NCI-H2107 treated with DMSO at 0.1 percent for 48 hours (cell line): ENCODE measurements around the gene SUGCT.

ENCODE experiments used
- DNase-seq: peaks from one replicate; lab custom pipeline; 2025; ENCODE audit not compliant: unreplicated experiment; lab: John Stamatoyannopoulos, UW

Gene SUGCT

GRCh38 chr7:40463446-40463845, 328.6 kb downstream of the SUGCT start:
- no peak for DNase-seq

- no peak for DNase-seq
Observed at GRCh38 chr7:40468891-40469864, 334.4 kb downstream of the SUGCT start.

GRCh38 chr7:40470091-40470592, 335.3 kb downstream of the SUGCT start:
- DNase-seq = no peak

- DNase-seq = no peak
Observed at GRCh38 chr7:40470817-40471216, 336.0 kb downstream of the SUGCT start.

GRCh38 chr7:40471891-40472290, 337.1 kb downstream of the SUGCT start:
- no peak for DNase-seq

- no peak for DNase-seq
Observed at GRCh38 chr7:40474790-40475680, 340.2 kb downstream of the SUGCT start.

- DNase-seq = no peak
Observed at GRCh38 chr7:40475681-40475982, 340.8 kb downstream of the SUGCT start.

GRCh38 chr7:40477094-40477493, 342.3 kb downstream of the SUGCT start:
- DNase-seq = no peak

GRCh38 chr7:40482845-40483244, 348.0 kb downstream of the SUGCT start:
- DNase-seq = no peak

GRCh38 chr7:40483630-40484029, 348.8 kb downstream of the SUGCT start:
- no peak for DNase-seq

- no peak for DNase-seq
Observed at GRCh38 chr7:40489844-40490602, 355.2 kb downstream of the SUGCT start.

- no peak for DNase-seq
Observed at GRCh38 chr7:40490603-40490924, 355.8 kb downstream of the SUGCT start.

- DNase-seq = no peak
Observed at GRCh38 chr7:40492946-40493345, 358.1 kb downstream of the SUGCT start.

GRCh38 chr7:40493609-40494051, 358.8 kb downstream of the SUGCT start:
- DNase-seq = no peak

GRCh38 chr7:40498924-40499510, 364.2 kb downstream of the SUGCT start:
- no peak for DNase-seq

- DNase-seq = no peak
Observed at GRCh38 chr7:40499718-40500117, 364.9 kb downstream of the SUGCT start.

GRCh38 chr7:40500219-40500618, 365.4 kb downstream of the SUGCT start:
- no peak for DNase-seq

- DNase-seq = no peak
Observed at GRCh38 chr7:40502359-40502758, 367.6 kb downstream of the SUGCT start.

- DNase-seq = no peak
Observed at GRCh38 chr7:40506158-40506557, 371.4 kb downstream of the SUGCT start.

GRCh38 chr7:40507166-40507565, 372.4 kb downstream of the SUGCT start:
- no peak for DNase-seq
